22Rv1 (cell line): ENCODE results near the gene CDK5RAP2.
"Not testable (repeated sequence)": the region's sequence is repeated elsewhere in the genome, so short reads cannot be mapped to it uniquely, and the experiment has no call there.

Experiments used
- H3K27ac ChIP-seq: fragments of 450-650 bp; 2 replicates; pipeline ENCODE4 v1.5.1; 2017
- CTCF ChIP-seq: fragments of 450-650 bp; IDR thresholded peaks from 2 replicates; pipeline ENCODE4 v1.5.1; 2017; ENCODE audit warnings: mild to moderate bottlenecking
- ZFX ChIP-seq: fragments of 450-650 bp; IDR thresholded peaks from 2 replicates; pipeline ENCODE4 v1.6.1; 2017; ENCODE audit warnings: antibody characterized with exemption, borderline replicate concordance

CDK5RAP2 gene

GRCh38 chr9:120464176-120464886 lies 115.6 kb downstream of the CDK5RAP2 start:
- TF ChIP-seq CTCF (no peak), ZFX (no peak)
- no peak overlapping the region for H3K27ac ChIP-seq

GRCh38 chr9:120463765-120464164 lies 116.2 kb downstream of the CDK5RAP2 start:
- TF ChIP-seq CTCF: no peak
- no peak for TF ChIP-seq ZFX

GRCh38 chr9:120461677-120462076 lies 118.3 kb downstream of the CDK5RAP2 start:
- H3K27ac ChIP-seq: not testable (repeated sequence)

More at GRCh38 chr9:120463765-120464164, 116.2 kb downstream of the CDK5RAP2 start:
- no peak overlapping the region for H3K27ac ChIP-seq

GRCh38 chr9:120456218-120456617 lies 123.7 kb downstream of the CDK5RAP2 start:
- TF ChIP-seq ZFX: no peak
- no peak for TF ChIP-seq CTCF
- no peak overlapping the region for H3K27ac ChIP-seq

GRCh38 chr9:120454467-120454866 lies 125.5 kb downstream of the CDK5RAP2 start:
- no peak overlapping the region for H3K27ac ChIP-seq
- no peak for TF ChIP-seq ZFX
- TF ChIP-seq CTCF: no peak

- TF ChIP-seq CTCF (no peak), ZFX (no peak)
- H3K27ac ChIP-seq: no peak overlapping the region
These were observed 126.2 kb downstream of the CDK5RAP2 start for GRCh38 chr9:120453792-120454191.

GRCh38 chr9:120452631-120453030 lies 127.3 kb downstream of the CDK5RAP2 start:
- no peak overlapping the region for H3K27ac ChIP-seq
- no peak for TF ChIP-seq ZFX
- TF ChIP-seq CTCF: no peak

GRCh38 chr9:120450916-120451315 lies 129.1 kb downstream of the CDK5RAP2 start:
- no peak for TF ChIP-seq CTCF
- TF ChIP-seq ZFX: no peak
- H3K27ac ChIP-seq: no peak overlapping the region
